ENCODE results near the gene CIRBP.

The CIRBP gene

DNA sequence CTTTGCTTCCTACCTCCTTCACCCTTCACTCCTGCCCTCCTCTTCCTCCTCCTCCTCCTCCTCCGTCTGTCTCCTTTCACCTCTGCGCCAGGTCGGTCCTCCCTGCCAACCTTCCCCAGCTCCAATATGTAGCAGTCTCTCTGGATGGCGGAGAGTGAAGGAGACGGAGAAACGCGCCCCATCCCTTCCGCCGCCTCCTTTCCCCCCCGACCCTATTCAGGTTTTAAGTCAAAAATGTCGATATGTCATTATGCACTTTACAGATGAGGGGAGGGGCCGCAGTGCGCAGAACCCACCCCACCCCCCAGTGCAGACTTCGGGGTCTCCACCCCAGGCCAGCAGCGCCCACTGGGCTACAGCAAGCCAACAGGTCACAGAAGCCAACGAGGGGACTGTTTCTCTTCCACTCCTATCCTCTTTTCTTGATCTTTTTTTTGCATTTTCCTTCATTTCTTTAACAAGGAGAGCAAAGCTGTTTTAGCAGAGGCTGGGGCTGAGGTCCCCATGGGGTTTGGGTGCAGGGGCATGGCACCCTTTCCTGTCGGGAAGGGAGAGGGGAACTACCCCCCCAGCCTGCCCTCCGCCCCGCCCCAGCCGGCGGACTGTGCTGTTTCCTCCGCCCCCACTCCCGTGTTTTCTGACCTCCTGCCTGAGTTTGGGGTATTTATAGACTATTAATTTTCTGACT, 11.5 kb upstream of the CIRBP start:
- no peak for DNase-seq

GRCh38 chr19:1258163-1258492, 11.0 kb upstream of the CIRBP start:
- DNase-seq = no peak

DNA sequence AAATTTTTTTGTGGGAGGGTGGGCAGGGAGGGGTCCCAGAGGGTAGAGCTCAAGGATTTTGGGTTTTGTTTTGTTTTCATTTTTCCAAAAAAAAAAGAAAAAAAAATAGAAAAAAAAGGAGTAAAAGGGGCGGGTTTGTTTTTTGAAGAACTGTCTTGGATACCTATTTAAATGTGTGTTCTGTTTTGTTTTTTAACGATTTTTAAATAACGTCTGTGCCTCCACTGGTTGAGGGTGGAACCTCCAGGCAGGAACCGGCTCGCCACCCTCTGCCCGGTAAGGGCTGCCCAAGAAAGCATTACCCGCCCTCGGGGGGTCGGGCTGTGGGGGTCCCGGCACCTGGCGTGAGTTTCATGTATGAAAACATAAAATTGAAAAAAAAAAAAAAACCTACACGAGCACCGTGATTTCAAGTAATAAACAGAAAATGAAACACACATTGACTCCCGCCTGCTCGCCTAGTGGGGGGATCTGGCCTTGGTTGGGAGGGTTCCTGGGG, 10.4 kb upstream of the CIRBP start:
- no peak for DNase-seq

GRCh38 chr19:1259206-1259875, 9.8 kb upstream of the CIRBP start:
- peak; percentile 41 for DNase-seq

- DNase-seq = no peak
Observed at GRCh38 chr19:1259876-1260748, 9.0 kb upstream of the CIRBP start.

DNA sequence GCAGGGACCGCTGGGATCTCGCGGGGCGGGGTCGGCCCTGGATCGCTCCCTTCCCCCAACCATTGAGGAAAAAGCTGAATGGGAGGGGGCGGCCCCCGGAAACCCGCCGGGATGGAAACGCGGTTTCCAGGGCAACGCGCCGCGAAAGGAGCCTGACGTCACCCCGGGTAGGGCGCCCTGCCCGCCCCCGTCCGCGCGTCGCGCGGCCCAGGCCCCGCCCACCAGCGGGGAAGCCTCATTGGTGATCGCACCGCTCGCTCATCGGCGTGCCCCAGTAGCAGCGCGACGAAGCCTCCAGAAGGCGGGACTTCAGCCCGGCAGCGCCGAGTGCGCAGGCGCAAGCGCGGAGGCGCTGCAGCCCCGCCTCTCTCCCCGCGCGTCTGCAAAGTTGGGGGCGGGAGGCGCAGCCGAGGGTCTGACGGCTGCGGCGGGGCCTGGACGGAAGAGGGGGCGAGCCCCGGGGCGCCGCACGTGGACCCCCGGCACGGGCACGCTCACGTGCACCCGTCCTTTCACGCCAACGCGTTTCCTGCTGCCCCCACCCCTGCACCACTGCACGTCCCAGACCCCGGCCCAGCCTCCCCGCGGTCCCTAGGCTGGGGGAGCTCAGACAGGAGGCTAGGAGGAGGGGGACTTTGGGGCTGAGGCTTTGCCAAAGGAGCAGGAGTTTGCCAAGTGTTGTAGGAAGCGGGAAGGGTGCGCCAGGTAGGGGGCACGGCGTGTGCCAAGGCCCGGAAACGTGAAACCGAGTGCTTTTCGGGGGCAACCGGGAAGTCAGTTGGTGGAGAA, 8.2 kb upstream of the CIRBP start:
- DNase-seq = peak; percentile 90

DNA sequence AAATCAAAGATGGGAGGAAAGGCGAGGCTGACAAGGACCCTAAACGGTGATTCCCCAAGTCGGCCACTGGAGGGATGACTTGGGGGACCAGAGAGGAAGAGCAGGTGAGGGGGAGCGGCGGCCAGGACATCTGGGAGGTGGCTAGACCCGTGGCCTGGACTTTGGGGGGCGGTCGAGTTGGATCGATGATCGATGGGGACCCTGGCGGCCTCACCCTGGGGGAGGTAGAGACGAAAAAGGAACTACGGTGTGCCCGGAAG, 7.7 kb upstream of the CIRBP start:
- DNase-seq = no peak

DNA sequence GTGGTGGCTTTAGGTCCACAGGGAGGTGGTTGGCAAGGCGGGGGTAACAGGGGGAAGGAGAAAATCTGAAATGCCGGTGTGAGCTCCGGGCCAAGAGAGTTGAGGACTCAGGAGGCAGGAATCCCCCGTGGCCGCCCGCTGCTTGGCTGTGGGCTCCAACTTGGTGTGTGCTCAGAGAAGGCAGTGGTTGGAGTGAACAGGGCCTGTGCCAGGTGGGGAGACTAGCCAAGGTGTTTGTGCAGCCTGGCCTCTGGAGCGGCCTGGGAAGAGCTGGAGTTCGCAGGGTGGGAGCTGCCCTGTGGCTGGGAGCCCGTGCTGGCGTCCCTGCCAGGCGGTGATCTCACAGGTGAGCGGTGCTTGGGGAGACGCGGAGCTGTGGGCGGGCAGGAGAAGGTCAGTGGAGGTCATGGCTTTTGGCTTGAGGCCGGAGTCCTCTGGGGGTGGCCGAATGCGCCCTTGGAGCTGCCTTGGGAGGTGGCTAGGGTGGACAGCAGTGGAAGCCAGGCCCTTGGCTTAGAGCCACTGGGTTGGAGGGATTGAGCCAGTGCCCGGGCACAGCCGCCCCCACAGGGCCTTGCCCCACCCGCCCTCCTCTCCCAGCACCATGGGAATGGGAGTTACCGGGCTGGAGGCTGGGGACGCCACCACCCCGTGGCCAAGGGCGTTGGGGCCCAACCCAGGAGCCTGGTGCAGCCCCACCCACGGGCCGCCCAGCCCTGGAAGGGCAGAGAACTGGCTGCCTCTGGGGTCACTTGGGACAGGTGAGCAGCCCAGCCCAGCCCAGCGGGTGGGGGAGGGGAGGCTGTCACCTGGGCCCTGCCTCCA, 7.1 kb upstream of the CIRBP start:
- DNase-seq = no peak

- no peak for DNase-seq
Observed at GRCh38 chr19:1262623-1263123, 6.5 kb upstream of the CIRBP start.

- no peak for DNase-seq
Observed at GRCh38 chr19:1263188-1263587, 5.9 kb upstream of the CIRBP start.

DNA sequence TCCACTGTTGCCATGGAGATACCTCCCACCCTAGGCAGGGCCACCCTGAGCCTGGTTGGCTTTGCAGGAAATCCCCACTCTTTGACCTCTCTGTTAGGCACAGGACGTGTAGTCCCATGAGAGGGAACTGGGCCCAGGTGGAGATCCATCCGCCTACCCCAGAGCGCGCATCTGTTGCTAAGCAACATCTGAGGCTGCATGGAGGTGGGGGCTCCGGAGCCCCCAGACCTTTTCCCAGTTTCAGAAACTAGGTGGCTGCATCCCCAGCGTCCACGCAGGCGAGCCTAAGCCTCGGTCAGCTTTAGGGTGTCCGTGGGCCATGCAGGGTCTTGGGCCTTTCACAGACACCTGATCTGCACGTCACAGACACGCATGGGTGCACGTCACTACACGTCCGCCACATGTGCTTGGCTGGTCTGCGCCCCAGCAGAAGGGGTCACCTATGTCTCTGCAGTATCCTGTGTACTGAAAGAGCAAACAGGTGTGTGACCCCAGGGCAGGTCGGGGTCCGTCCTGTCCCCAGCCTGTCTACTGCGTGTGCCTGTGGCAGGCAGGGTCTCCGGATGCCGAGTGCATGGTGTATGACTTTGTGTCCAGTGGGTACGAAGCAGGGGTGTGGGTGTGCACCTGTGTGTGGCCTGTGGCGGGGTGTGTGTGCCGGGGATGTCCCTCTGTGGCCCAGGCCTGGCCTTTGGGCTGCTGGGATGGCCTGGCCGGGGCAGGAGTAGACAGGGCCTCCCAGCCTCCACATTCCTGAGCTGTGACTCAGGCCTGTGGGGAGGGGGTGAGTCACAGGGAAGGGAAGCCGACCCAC, 4.1 kb upstream of the CIRBP start:
- DNase-seq = no peak

DNA sequence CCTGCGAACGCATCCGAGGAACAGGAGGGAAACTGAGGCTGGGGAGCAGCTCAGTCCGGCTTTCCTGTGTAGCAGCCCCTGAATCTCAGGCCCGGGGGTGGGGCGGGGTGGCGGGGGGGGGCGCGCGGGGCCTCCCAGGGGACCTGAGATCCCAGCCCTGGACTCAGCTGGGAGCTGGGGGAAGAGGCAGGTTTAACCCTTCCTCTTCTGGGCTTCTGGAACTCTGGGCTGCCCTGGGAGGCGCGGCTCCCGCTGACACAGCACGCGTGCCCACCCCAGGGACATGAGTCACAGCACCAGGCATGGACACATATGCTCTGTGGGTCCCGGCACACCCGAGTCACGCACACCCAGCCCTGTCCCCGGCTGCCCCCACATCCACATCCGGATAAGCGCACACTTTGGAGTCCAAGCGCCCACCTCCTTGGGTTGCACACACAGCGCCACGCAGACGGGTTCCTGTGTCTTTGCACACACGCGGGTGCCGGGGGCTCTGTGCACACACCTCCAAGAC, 3.5 kb upstream of the CIRBP start:
- DNase-seq = no peak

DNA sequence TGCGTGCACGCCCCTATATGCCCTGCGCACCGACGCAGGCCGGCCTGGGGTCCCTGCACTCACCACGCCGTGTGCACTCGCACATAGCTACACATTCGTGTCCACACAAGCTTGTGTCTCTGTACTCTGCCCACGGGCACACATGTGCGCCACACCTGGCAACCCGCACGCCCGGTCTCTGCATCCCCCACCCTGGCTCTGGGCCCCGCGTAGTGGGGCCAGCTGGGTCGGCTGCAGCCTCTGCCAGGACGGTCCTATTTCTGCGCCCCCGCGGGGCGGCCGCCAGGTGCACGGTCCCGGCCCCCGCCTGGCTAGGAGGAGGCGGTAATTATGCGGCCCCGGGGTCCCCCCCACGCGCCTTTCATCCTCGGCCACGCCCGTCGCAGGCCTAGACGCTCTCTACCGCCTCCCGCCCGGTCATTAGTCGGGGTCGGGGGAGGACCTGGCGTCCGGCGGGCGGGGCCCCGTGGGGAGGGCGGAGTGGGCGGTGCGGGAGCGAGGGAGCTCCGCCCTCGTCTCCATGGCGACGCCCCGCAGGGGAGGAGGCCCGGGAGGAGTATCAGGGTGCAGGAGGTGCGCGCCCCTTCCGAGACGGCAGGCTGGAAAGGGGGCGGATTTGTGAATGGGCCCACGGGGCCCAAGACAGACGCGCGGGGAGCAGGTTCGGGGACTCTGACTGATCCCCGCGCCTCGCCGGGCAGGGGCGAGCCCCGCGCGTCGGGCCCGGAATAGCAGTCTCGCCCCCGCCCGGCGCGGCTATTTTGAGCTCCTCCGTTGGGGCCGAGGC, 2.8 kb upstream of the CIRBP start:
- DNase-seq = peak; percentile 88

DNA sequence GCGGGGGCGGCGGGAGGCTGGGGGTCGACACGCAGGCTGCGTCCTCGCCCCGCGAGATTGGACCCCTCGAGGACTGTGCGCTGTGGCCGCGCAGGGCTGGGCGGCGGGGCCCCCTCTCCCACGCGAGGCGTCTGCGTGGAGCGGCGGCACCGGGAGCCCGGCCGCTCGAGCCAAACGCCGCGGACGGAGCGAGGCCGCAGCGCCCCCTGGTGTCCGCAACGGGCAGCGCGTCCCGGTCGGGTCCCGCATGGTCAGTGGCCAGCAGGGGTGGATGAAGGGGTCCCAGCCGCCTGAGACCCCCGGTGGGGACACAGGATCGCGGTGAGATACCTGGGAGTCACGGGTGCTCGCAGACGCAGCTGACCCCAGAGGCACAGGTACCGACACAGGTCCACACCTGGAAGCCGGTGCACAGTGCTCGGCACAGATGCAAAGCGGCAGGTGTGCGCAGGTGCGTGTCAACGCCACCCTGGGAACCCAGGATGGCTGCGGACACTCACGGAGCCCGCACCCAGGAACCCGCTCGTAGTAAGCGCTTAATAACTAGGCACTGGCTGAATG, 2.1 kb upstream of the CIRBP start:
- no peak for DNase-seq

DNA sequence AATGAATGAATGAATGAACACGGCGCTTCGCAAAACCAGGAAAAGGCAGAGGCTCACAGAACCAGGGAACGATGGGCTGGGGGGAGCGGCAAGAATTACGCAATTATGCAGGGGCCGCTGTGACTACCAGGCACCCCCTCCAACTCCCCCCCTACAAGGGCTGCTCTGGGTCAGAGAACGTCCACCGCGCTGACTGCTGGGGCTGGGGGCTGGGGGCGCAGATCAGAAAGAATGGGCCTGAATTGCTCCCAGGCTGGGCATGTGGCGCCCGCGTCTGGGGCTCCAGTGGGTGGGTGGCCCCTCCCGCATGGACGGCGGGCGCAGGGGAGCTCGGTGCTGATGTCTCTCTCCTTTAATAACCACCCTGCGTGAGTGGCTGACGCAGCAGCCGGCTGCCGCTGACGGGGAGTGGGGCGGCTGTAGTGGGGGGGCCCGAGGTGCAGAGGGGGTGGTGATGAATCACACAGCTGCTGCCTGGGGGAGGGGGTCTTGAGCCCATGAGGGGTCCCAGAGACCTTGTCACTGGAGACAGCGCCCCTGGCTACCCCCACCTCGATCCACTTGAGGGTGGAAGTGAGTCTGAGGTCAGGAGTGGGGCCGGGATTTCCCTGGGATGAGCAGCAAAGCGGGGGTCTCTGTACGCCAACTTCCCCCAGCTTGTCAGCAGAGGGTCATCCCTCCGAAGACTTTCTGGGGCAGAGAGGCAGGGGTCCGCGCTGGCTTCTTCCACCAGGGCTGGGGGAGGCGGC, 1.5 kb upstream of the CIRBP start:
- peak; percentile 28 for DNase-seq

GRCh38 chr19:1268226-1269064, 687 bp upstream of the CIRBP start:
- DNase-seq = no peak

- peak; percentile 72 for DNase-seq
Observed at GRCh38 chr19:1269478-1270212, 513 bp downstream of the CIRBP start.
